ENCODE data around the gene ZBTB37.
"Not testable (repeated sequence)": the region's sequence is repeated elsewhere in the genome, so short reads cannot be mapped to it uniquely, and the experiment has no call there.

The ZBTB37 gene, protein sequence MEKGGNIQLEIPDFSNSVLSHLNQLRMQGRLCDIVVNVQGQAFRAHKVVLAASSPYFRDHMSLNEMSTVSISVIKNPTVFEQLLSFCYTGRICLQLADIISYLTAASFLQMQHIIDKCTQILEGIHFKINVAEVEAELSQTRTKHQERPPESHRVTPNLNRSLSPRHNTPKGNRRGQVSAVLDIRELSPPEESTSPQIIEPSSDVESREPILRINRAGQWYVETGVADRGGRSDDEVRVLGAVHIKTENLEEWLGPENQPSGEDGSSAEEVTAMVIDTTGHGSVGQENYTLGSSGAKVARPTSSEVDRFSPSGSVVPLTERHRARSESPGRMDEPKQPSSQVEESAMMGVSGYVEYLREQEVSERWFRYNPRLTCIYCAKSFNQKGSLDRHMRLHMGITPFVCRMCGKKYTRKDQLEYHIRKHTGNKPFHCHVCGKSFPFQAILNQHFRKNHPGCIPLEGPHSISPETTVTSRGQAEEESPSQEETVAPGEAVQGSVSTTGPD

DNA sequence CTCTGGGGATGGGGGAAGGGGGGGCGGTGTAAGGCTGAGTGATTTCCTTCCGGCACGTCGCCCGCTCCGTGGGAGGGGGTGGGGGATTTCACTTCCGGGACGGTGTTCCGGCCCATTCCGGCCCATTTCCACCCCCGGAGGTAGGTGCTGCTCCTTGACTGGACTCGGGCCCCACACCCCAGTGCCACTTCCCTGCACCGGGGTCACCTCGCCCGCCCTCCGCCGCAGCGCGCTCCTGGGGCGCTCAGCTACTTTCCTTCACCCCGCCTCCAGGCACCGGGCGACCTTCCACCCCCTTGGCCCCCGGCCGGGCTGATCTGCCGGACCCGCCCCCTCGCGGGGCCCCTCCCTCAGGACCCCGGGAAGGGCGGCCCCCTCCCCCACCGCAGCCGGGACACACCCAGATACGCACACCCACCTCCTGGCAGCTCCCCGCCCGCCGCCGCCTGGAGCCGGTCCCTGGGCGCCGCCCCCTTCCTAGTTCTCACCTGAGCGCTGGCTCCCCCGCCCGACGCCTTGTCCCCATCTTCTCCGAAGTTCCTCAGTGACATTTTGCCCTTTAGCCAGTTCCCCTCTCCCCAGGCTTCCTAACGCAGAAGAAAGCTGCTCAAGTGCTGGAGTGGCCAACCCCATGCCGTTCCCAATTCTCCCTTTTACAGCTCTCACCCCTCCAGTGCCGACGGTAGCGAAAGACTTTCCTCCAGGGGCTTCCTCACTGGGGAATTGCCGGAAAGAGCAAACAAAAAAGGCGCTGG is at the start of gene ZBTB37:
Gene ZBTB37 (plus strand): TSS at position 115 of the 755 bp plus-strand sequence. CDS start 1,846 bp downstream, outside the sequence.
- peak; percentile 95 for DNase-seq

DNA sequence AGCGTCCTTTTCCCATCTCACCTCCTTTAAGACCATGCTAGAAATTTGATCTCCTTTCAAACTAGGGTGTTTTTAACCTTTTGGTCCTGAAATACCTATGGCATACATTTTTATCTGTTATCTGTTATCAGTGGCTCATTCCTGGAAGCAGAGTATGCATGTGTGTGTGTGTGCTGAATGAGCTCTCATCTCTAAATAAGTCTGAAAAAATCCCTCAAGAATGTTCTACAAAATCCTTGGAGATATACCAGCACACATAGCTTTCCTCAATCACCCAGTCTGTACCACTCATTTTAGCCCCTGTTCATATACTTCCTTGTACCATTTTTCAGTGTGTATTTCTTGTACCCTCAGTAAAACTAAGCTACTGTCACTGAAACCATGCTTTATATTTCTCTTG is 49.7 kb upstream of the ZBTB37 start:
- DNase-seq = no peak

DNA sequence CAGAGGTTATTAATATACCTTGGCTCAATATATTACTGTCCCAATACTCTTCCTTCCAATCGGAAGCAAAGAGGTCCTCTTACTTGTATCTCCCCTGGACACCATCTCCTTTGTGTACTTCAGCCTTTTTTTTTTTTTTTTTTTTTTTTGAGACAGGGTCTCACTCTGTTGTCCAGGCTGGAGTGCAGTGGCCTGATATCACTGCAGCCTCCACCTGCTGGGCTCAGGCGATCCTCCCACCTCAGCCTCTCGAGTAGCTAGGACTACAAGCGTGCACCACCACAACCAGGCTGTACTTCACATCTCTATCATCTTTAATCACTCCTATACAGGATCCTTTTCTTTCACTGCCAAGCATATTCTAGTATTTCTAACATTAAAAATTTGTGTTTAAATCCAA is 46.5 kb upstream of the ZBTB37 start:
- DNase-seq = no peak

GRCh38 chr1:173823781-173824314 is 44.3 kb upstream of the ZBTB37 start:
- no peak for DNase-seq

DNA sequence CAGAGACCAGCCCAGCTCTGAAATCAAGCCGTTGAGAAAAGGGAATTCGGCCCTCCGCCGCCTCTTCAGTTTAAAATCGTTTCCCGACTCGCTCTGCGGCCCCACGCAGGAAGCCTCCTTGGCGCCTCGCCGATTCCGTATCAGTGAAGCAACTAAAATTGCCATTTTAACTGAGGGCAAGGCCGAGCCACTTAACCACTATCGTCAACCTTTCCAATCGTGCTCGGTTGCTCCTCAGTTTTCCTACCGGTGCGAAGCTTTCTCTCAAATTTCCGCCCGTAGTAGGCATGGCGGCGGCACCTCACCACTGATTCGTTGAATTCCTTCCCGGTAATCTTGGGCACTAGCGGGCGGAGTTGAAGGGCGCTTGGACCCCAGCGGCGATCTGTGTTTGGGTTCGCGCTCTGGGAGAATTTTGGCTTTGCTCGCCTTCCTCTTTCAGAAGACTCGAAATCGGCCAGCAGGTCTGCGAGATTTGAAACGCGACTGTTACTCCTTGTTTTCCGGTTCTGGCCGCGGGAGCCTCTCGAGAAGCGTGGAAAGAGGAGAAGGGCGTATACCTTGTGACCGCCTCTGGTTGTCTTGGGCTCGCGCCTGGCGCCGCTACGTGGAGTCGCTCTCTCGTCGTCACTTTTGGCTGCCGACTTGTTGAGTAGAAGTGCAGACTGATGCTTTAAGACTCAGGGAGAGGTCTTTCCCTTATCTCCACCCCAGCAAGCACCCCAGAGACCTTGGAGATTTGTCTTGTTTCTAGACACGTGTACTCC is 43.7 kb upstream of the ZBTB37 start, which contains the start of the genes CENPL and DARS2:
Gene CENPL (minus strand): TSS at position 569 of the 767 bp plus-strand sequence. CDS start 13,584 bp downstream, outside the sequence.
Gene DARS2 (plus strand): TSS at position 359 of the 767 bp plus-strand sequence. CDS start 557 bp downstream, outside the sequence.
- DNase-seq = peak; percentile 93

- no peak for DNase-seq
Observed at GRCh38 chr1:173827611-173828010, 40.6 kb upstream of the ZBTB37 start.

DNA sequence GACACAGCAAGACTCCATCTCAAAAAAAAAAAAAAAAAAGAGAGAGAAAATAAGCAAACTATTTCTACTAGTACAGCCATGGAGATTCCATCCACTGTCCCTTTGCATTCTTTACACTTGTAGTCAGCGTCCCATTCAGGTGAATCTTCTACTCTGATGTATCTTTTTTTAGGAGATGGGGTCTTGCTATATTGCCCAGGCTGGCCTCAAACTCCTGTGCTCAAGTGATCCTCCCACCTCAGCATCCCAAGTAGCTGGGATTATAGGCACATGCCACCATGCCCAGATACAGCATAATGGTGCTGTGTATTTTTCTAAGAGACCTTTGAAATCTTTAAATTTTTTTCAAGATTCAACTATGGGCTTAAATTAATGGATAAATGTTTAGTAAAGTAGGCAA is 35.4 kb upstream of the ZBTB37 start:
- DNase-seq = no peak

DNA sequence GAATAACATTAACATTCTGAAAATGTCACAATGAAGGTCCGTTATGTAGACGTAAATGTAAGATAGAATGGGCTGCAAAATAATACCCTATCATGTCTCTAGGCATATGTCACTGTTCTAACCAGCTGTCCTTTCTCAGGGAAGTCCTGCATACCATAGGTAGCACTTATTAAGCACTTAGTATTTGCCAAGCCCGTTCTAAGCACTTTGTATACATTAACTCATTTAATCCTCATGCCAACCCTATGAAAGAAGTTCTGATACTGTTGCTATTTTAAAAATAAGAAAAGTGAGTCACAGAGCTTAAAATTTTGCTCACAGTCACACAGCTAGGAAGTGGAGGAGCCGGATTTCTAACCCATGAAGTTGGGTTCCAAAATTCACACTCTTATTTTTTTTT is 16.1 kb upstream of the ZBTB37 start:
- DNase-seq = no peak

DNA sequence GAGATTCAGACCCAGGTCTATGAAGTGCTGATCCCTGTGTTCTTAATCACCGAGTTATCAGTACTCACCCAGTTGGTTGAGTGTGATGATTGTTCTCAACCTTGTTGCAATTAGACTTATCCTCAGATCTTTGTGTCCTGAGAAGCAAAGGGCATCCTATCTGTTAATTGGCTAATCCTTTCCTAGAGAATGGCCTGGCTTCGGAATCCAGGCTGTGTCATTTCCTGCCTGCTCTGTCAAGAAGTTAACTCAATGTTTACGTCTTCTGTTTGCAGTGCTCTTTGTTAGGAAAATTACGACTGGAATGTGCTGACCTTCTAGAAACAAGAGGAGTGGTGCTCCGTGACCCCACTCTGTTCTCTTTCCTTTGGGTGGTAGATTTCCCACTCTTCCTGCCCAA is 15.1 kb upstream of the ZBTB37 start:
- DNase-seq = no peak

DNA sequence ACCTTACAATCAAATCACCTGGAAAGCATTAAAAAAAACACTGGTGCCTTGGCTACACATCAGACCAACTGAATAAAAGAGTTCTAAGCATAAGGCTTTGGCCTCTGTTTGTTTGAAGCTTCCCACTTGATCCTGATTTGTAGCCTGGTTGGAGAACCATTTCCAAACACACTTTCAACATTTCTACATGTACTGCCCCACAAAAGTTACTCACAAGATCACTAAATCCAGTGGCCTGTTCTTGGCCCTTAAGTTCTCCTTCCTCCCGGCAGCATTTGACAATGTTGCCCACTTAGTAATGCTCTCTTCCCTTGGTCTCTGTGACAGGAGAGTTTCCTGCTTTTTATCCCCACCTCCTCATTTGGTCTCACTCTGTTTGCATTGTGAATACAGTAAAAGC is 12.2 kb upstream of the ZBTB37 start:
- no peak for DNase-seq

GRCh38 chr1:173856903-173857302 is 11.3 kb upstream of the ZBTB37 start:
- no peak for DNase-seq

GRCh38 chr1:173857363-173857917 is 10.7 kb upstream of the ZBTB37 start:
- DNase-seq = no peak

GRCh38 chr1:173859547-173859946 is 8.6 kb upstream of the ZBTB37 start:
- not testable (repeated sequence) for DNase-seq

- DNase-seq = no peak
Observed at GRCh38 chr1:173860065-173860464, 8.1 kb upstream of the ZBTB37 start.

DNA sequence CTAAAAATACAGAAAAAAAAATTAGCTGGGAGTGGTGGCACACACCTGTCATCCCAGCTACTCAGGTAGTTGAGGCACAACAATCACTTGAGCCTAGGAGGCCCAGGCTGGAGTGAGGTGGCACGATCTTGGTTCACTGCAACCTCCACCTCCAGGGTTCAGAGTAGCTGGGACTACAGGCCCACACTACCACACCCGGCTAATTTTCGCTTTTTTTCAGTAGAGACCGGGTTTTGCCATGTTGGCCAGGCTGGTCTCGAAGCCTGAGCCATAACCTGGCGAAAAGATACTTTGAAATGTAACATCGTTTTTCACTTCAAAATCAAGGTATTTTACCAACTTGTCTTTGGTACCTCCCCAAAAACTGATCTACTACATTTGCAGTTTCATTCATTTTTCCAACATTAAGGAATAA is 6.4 kb upstream of the ZBTB37 start:
- DNase-seq = peak; percentile 34

DNA sequence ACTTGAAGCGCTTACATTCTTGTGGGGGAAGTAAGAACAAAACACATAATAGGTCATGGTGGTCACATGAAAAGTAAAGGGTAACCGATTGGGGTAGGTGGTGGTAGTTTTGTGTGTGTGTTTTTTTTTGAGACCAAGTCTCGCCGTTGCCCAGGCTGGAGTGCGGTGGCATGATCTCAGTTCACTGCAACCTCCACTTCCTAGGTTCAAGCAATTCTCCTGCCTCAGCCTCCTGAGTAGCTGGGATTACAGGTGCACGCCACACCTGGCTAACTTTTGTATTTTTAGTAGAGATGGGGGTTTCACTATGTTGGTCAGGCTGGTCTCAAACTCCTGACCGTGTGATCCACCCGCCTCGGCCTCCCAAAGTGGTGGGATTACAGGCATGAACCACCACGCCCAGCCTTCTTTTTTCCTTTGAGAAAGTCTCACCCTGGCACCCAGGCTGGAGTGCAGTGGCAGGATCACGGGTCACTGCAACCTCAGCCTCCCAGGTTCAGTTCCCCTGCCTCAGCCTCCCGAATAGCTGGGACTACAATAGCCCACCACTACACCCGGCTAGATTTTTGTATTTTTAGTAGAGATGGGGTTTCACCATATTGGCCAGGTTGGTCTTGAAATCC is 5.9 kb upstream of the ZBTB37 start:
- DNase-seq = peak; percentile 27

- no peak for DNase-seq
Observed at GRCh38 chr1:173862769-173863223, 5.4 kb upstream of the ZBTB37 start.

- DNase-seq = no peak
Observed at GRCh38 chr1:173863224-173864161, 4.7 kb upstream of the ZBTB37 start.

GRCh38 chr1:173864179-173864867 is 3.9 kb upstream of the ZBTB37 start:
- DNase-seq = no peak

All from stimulated activated CD4-positive, alpha-beta T cell treated with anti-CD3 and anti-CD28 coated beads, Interleukin-1b, Interleukin-23, amount 100 ng/mL, for 48 hours (primary cell).